GM15510 (cell line): ENCODE measurements around the gene BTBD16.

Experiments
- POLR2A ChIP-seq: IDR thresholded peaks from 3 replicates; pipeline ENCODE4 v1.6.1; 2011; ENCODE audit warnings: borderline replicate concordance; ENCODE audit not compliant: insufficient read length; ENCODE audit errors: extremely low read depth

BTBD16 gene

GRCh38 chr10:122344741-122345258 is 73.7 kb downstream of the BTBD16 start:
- TF ChIP-seq POLR2A, result no peak

- no peak for TF ChIP-seq POLR2A
Measured at GRCh38 chr10:122346326-122346950, 75.3 kb downstream of the BTBD16 start.

- TF ChIP-seq POLR2A, result no peak
Measured at GRCh38 chr10:122347170-122347841, 76.2 kb downstream of the BTBD16 start.

GRCh38 chr10:122348512-122348911 is 77.4 kb downstream of the BTBD16 start:
- no peak for TF ChIP-seq POLR2A

GRCh38 chr10:122348935-122349361 is 77.9 kb downstream of the BTBD16 start:
- no peak for TF ChIP-seq POLR2A

GRCh38 chr10:122349758-122350369 is 78.8 kb downstream of the BTBD16 start:
- TF ChIP-seq POLR2A, result no peak

- no peak for TF ChIP-seq POLR2A
Measured at GRCh38 chr10:122350893-122351292, 79.8 kb downstream of the BTBD16 start.

GRCh38 chr10:122352817-122353525 is 81.9 kb downstream of the BTBD16 start:
- no peak for TF ChIP-seq POLR2A

GRCh38 chr10:122354383-122354782 is 83.3 kb downstream of the BTBD16 start:
- TF ChIP-seq POLR2A, result no peak

- no peak for TF ChIP-seq POLR2A
Measured at GRCh38 chr10:122357685-122358084, 86.6 kb downstream of the BTBD16 start.

GRCh38 chr10:122359621-122360020 is 88.5 kb downstream of the BTBD16 start:
- no peak for TF ChIP-seq POLR2A

GRCh38 chr10:122361046-122361445 is 90.0 kb downstream of the BTBD16 start:
- TF ChIP-seq POLR2A, result no peak

- TF ChIP-seq POLR2A, result no peak
Measured at GRCh38 chr10:122362031-122362592, 91.0 kb downstream of the BTBD16 start.

- no peak for TF ChIP-seq POLR2A
Measured at GRCh38 chr10:122362621-122363020, 91.5 kb downstream of the BTBD16 start.

- TF ChIP-seq POLR2A, result no peak
Measured at GRCh38 chr10:122363311-122363710, 92.2 kb downstream of the BTBD16 start.
